Suprapubic skin (tissue), 4 donors: Measurements from ENCODE around the gene FUOM. TPM values are rescaled to one million over a fixed set of nuclear protein-coding genes. Genes with fewer than 3 reads are reported as not detected.

Source experiments
- DNase-seq, 2 donors: peaks; one replicate each; pipeline ENCODE4 v3.0.0-alpha.2; 2019; ENCODE audit warnings: low spot score in 2 of 2
- H3K27ac ChIP-seq: fragments of 200-600 bp; sonication (generic); one replicate; pipeline ENCODE4 v1.5.1; 2019
- H3K27me3 ChIP-seq: fragments of 200-600 bp; sonication (generic); one replicate; pipeline ENCODE4 v1.5.1; 2019
- H3K36me3 ChIP-seq: fragments of 200-600 bp; sonication (generic); one replicate; pipeline ENCODE4 v1.5.1; 2019
- H3K4me1 ChIP-seq: fragments of 200-600 bp; sonication (generic); one replicate; pipeline ENCODE4 v1.5.1; 2019
- H3K4me3 ChIP-seq: fragments of 200-600 bp; sonication (generic); one replicate; pipeline ENCODE4 v1.5.1; 2019; ENCODE audit warnings: mild to moderate bottlenecking
- H3K9me3 ChIP-seq: fragments of 200-600 bp; sonication (generic); one replicate; pipeline ENCODE4 v1.5.1; 2019
- CTCF ChIP-seq, 2 donors: fragments of 200-600 bp in 1 of 2; fragments of 450-650 bp in 1 of 2; sonication (generic) in 1 of 2; IDR thresholded peaks; one replicate each; pipeline ENCODE4 v1.5.1; 2016 to 2019; ENCODE audit warnings: antibody characterized with exemption in 2 of 2, mild to moderate bottlenecking in 1 of 2, moderate library complexity in 1 of 2
- EP300 ChIP-seq: sonication (generic); formaldehyde crosslinking; IDR thresholded peaks from one replicate; pipeline ENCODE4 v1.6.1; 2017; ENCODE audit warnings: antibody characterized with exemption
- POLR2A ChIP-seq, 2 donors: fragments of 450-650 bp; IDR thresholded peaks; one replicate each; pipeline ENCODE4 v1.6.1; 2017; ENCODE audit warnings: antibody characterized with exemption in 2 of 2, mild to moderate bottlenecking in 2 of 2, moderate library complexity in 2 of 2
- POLR2AphosphoS5 ChIP-seq, 3 donors: sonication (generic); formaldehyde crosslinking; IDR thresholded peaks; one replicate each; pipeline ENCODE4 v1.6.1; 2017; ENCODE audit warnings: antibody characterized with exemption in 3 of 3
- WGBS: methylation state at CpG from one replicate; pipeline ENCODE4 v1.1.5; 2018; 5-methylcytosine and 5-hydroxymethylcytosine counted together
- total RNA-seq, 4 donors: library from RNA; depleted of rRNA; stranded (reverse); fragments of >200 nt; gene quantifications; one replicate each; pipeline ENCODE4 v1.1.0, GENCODE V29; 2016

The FUOM gene
- total RNA-seq, 4 donors from 2014 or later, result 7.8 to 13.8 (median 11.7) TPM

- Histone ChIP-seq H3K9me3 (no peaks in the 10 kb centered on the region), H3K4me1 (peaks cover 21% of the 10 kb centered on the region), H3K36me3 (no peaks in the 10 kb centered on the region), H3K4me3 (no peak overlapping the region), H3K27me3 (peaks cover 25% of the 10 kb centered on the region), H3K27ac (no peak overlapping the region)
- DNase-seq, result peak in 1 of 2 donors; percentile 56
- TF ChIP-seq EP300 (no peak), POLR2A (IDR thresholded peaks at IDR 0.05) (no peak), POLR2AphosphoS5 (IDR thresholded peaks at IDR 0.05) (no peak), CTCF (IDR thresholded peaks at IDR 0.05) (no peak)
- 77% methylated on average over 17 of the region's 24 CpGs for WGBS
Measured at GRCh38 chr10:133351408-133352318, 6.2 kb downstream of the FUOM start.

GRCh38 chr10:133350950-133351329, 6.9 kb downstream of the FUOM start:
- Histone ChIP-seq H3K27ac (no peak overlapping the region), H3K36me3 (no peaks in the 10 kb centered on the region), H3K27me3 (peaks cover 30% of the 10 kb centered on the region), H3K9me3 (no peaks in the 10 kb centered on the region), H3K4me3 (no peak overlapping the region), H3K4me1 (peaks cover 14% of the 10 kb centered on the region)
- WGBS, result 63% methylated on average over 3 of the region's 13 CpGs
- TF ChIP-seq CTCF (IDR thresholded peaks at IDR 0.05), result no peak
- TF ChIP-seq POLR2A (IDR thresholded peaks at IDR 0.05), result no peak
- no peak for TF ChIP-seq POLR2AphosphoS5 (IDR thresholded peaks at IDR 0.05)
- no peak for TF ChIP-seq EP300
- DNase-seq, result no peak

- Histone ChIP-seq H3K36me3 (no peaks in the 10 kb centered on the region), H3K4me1 (peaks cover 13% of the 10 kb centered on the region), H3K9me3 (no peaks in the 10 kb centered on the region), H3K4me3 (no peak overlapping the region), H3K27me3 (peaks cover 30% of the 10 kb centered on the region), H3K27ac (no peak overlapping the region)
- TF ChIP-seq EP300 (no peak), POLR2A (IDR thresholded peaks at IDR 0.05) (no peak), POLR2AphosphoS5 (IDR thresholded peaks at IDR 0.05) (no peak), CTCF (IDR thresholded peaks at IDR 0.05) (no peak)
- 83% methylated on average over 1 of the region's 12 CpGs for WGBS
- peak in 1 of 2 donors; percentile 56 for DNase-seq
Measured at GRCh38 chr10:133350283-133350949, 7.4 kb downstream of the FUOM start.

- TF ChIP-seq POLR2AphosphoS5 (IDR thresholded peaks at IDR 0.05) (no peak), EP300 (no peak), CTCF (IDR thresholded peaks at IDR 0.05) (no peak), POLR2A (IDR thresholded peaks at IDR 0.05) (no peak)
- 44% methylated on average over 5 of the region's 9 CpGs for WGBS
- Histone ChIP-seq H3K9me3 (no peaks in the 10 kb centered on the region), H3K4me1 (peaks cover 13% of the 10 kb centered on the region), H3K36me3 (no peaks in the 10 kb centered on the region), H3K4me3 (no peak overlapping the region), H3K27ac (no peak overlapping the region), H3K27me3 (peaks cover 30% of the 10 kb centered on the region)
- peak in 1 of 2 donors; percentile 49 for DNase-seq
Measured at GRCh38 chr10:133349577-133350011, 8.2 kb downstream of the FUOM start.

GRCh38 chr10:133349160-133349568, 8.7 kb downstream of the FUOM start:
- no peak overlapping the region for H3K27ac ChIP-seq
- H3K9me3 ChIP-seq, result no peaks in the 10 kb centered on the region
- H3K4me1 ChIP-seq, result peaks cover 13% of the 10 kb centered on the region
- no peak for DNase-seq
- WGBS, result 66% methylated on average over 8 of the region's 8 CpGs
- H3K4me3 ChIP-seq, result no peak overlapping the region
- no peak for TF ChIP-seq EP300
- TF ChIP-seq POLR2AphosphoS5 (IDR thresholded peaks at IDR 0.05), result no peak
- no peak for TF ChIP-seq POLR2A (IDR thresholded peaks at IDR 0.05)
- TF ChIP-seq CTCF (IDR thresholded peaks at IDR 0.05), result no peak
- H3K27me3 ChIP-seq, result peaks cover 30% of the 10 kb centered on the region
- no peaks in the 10 kb centered on the region for H3K36me3 ChIP-seq
